ENCODE results near the gene GRID1. TPM values are rescaled to one million over a fixed set of nuclear protein-coding genes. Genes with fewer than 3 reads are reported as not detected.

GRID1 gene
- polyA plus RNA-seq, 1 donor (not counting 4 experiments of a cell fraction or from before 2014, with no cell fraction given) = 0.01 TPM

GRCh38 chr10:86316274-86316835 is 50.2 kb downstream of the GRID1 start:
- Histone ChIP-seq H3K79me2 (ENCODE audit: control insufficient read depth, insufficient read depth, low read length) (no peaks in the 10 kb centered on the region), H3K9ac (ENCODE audit: control insufficient read depth, extremely low read depth, insufficient read depth, low read length) (no peak overlapping the region), H3K27ac (ENCODE audit: control insufficient read depth, insufficient read depth, low read length) (no peak overlapping the region), H3K36me3 (ENCODE audit: control insufficient read depth in 2 of 2, extremely low read depth in 1 of 2, insufficient read depth in 2 of 2, low read length in 2 of 2) (no peaks in the 10 kb centered on the region), H3K9me3 (ENCODE audit: control insufficient read depth, low read depth, low read length) (no peaks in the 10 kb centered on the region), H3K9me1 (ENCODE audit: control insufficient read depth, extremely low read depth, insufficient read depth, low read length) (no peaks in the 10 kb centered on the region), H3K27me3 (ENCODE audit: control insufficient read depth, extremely low read depth, insufficient read depth, low read length) (no peaks in the 10 kb centered on the region), H3K4me2 (ENCODE audit: control insufficient read depth, extremely low read depth, insufficient read depth, low read depth, low read length) (no peak overlapping the region), H3K4me1 (ENCODE audit: control insufficient read depth, extremely low read depth, insufficient read depth, low read length) (no peaks in the 10 kb centered on the region), H2AFZ (ENCODE audit: control insufficient read depth, low read length) (no peak overlapping the region), H4K20me1 (ENCODE audit: control insufficient read depth, extremely low read depth, insufficient read depth, low read length) (no peaks in the 10 kb centered on the region), H3K4me3 (ENCODE audit: control insufficient read depth in 2 of 3, extremely low read depth in 1 of 3, insufficient read depth in 2 of 3, low read depth in 1 of 3, low read length in 3 of 3) (no peak overlapping the region)
- TF ChIP-seq EZH2 (IDR thresholded peaks at IDR 0.05; ENCODE audit: low read length) = no peak
- TF ChIP-seq CTCF (optimal IDR thresholded peaks at IDR 0.05 in 1 of 3, IDR thresholded peaks at IDR 0.05 in 1 of 3, conservative IDR thresholded peaks at IDR 0.05 in 1 of 3; ENCODE audit: extremely low read depth in 1 of 3, insufficient read depth in 2 of 3, low read length in 3 of 3) = no peak
- DNase-seq (ENCODE audit: low read depth, low spot score) (no peak), FAIRE-seq (no peak)
- dilution Hi-C loops (cut with MboI; ENCODE audit: extremely low pct_ligation_motif_present, low sequenced_read_pairs) = no loop called here

- no peak for TF ChIP-seq CTCF (optimal IDR thresholded peaks at IDR 0.05 in 1 of 3, IDR thresholded peaks at IDR 0.05 in 1 of 3, conservative IDR thresholded peaks at IDR 0.05 in 1 of 3; ENCODE audit: extremely low read depth in 1 of 3, insufficient read depth in 2 of 3, low read length in 3 of 3)
- no peak for TF ChIP-seq EZH2 (IDR thresholded peaks at IDR 0.05; ENCODE audit: low read length)
These were observed 51.0 kb downstream of the GRID1 start for GRCh38 chr10:86315549-86315942.

More at GRCh38 chr10:86315549-86315942, 51.0 kb downstream of the GRID1 start:
- H3K4me2 ChIP-seq (ENCODE audit: control insufficient read depth, extremely low read depth, insufficient read depth, low read depth, low read length) = no peak overlapping the region
- dilution Hi-C loops (cut with MboI; ENCODE audit: extremely low pct_ligation_motif_present, low sequenced_read_pairs) = no loop called here
- H3K9me1 ChIP-seq (ENCODE audit: control insufficient read depth, extremely low read depth, insufficient read depth, low read length) = no peaks in the 10 kb centered on the region
- DNase-seq (ENCODE audit: low read depth, low spot score) = no peak
- no peaks in the 10 kb centered on the region for H3K4me1 ChIP-seq (ENCODE audit: control insufficient read depth, extremely low read depth, insufficient read depth, low read length)
- no peak overlapping the region for H3K4me3 ChIP-seq (ENCODE audit: control insufficient read depth in 2 of 3, extremely low read depth in 1 of 3, insufficient read depth in 2 of 3, low read depth in 1 of 3, low read length in 3 of 3)
- H3K27ac ChIP-seq (ENCODE audit: control insufficient read depth, insufficient read depth, low read length) = no peak overlapping the region
- no peaks in the 10 kb centered on the region for H3K36me3 ChIP-seq (ENCODE audit: control insufficient read depth in 2 of 2, extremely low read depth in 1 of 2, insufficient read depth in 2 of 2, low read length in 2 of 2)
- H4K20me1 ChIP-seq (ENCODE audit: control insufficient read depth, extremely low read depth, insufficient read depth, low read length) = no peaks in the 10 kb centered on the region
- H3K27me3 ChIP-seq (ENCODE audit: control insufficient read depth, extremely low read depth, insufficient read depth, low read length) = no peaks in the 10 kb centered on the region
- no peak overlapping the region for H3K9ac ChIP-seq (ENCODE audit: control insufficient read depth, extremely low read depth, insufficient read depth, low read length)
- H2AFZ ChIP-seq (ENCODE audit: control insufficient read depth, low read length) = no peak overlapping the region
- H3K9me3 ChIP-seq (ENCODE audit: control insufficient read depth, low read depth, low read length) = no peaks in the 10 kb centered on the region
- no peaks in the 10 kb centered on the region for H3K79me2 ChIP-seq (ENCODE audit: control insufficient read depth, insufficient read depth, low read length)
- no peak for FAIRE-seq
